Measurements from ENCODE around the gene CDH23.

Gene CDH23

GRCh38 chr10:71396711-71397295, at the start of gene CDH23:
Gene CDH23, plus strand, starts transcription at chr10:71396920. Its CDS starts 42,912 bp downstream, at chr10:71439832.
- no peak for TF ChIP-seq CTCF (IDR thresholded peaks at IDR 0.05)

- no peak for TF ChIP-seq CTCF (IDR thresholded peaks at IDR 0.05)
These were observed 48.9 kb upstream of the CDH23 start for GRCh38 chr10:71347587-71348395.

- TF ChIP-seq CTCF (IDR thresholded peaks at IDR 0.05): no peak
These were observed 47.9 kb upstream of the CDH23 start for GRCh38 chr10:71348850-71349249.

- TF ChIP-seq CTCF (IDR thresholded peaks at IDR 0.05): no peak
These were observed 47.3 kb upstream of the CDH23 start for GRCh38 chr10:71349406-71349805.

GRCh38 chr10:71351087-71351486, 45.6 kb upstream of the CDH23 start:
- no peak for TF ChIP-seq CTCF (IDR thresholded peaks at IDR 0.05)

- no peak for TF ChIP-seq CTCF (IDR thresholded peaks at IDR 0.05)
These were observed 44.9 kb upstream of the CDH23 start for GRCh38 chr10:71351628-71352319.

- TF ChIP-seq CTCF (IDR thresholded peaks at IDR 0.05): no peak
These were observed 43.1 kb upstream of the CDH23 start for GRCh38 chr10:71353639-71354038.

Data from LNCAP (cell line).